DND-41 (cell line): Measurements from ENCODE around the gene SPOCD1.

Source experiments
- ATAC-seq: fragments of 200-7000 bp; cut with Tn5 transposase; 3 replicates; pipeline ENCODE4 v1.9.1; 2021; ENCODE audit warnings: low read depth; ENCODE audit not compliant: insufficient read depth
- DNase-seq: peaks from one replicate; pipeline ENCODE4 v3.0.0-alpha.2; 2020
- H2AFZ ChIP-seq: 2 replicates; pipeline ENCODE4 v1.6.0; 2012; ENCODE audit warnings: low read depth, low read length
- H3K27ac ChIP-seq: 2 replicates; pipeline ENCODE4 v1.5.1; 2012; ENCODE audit warnings: low read length, inconsistent platforms
- H3K27me3 ChIP-seq: fragments of 200-600 bp; sonication (generic); 2 replicates; pipeline ENCODE4 v1.6.0; 2012; ENCODE audit warnings: low read length, mild to moderate bottlenecking, inconsistent platforms; ENCODE audit not compliant: insufficient read depth, poor library complexity
- H3K36me3 ChIP-seq: 2 replicates; pipeline ENCODE4 v1.5.1; 2012; ENCODE audit warnings: low read length, inconsistent platforms; ENCODE audit not compliant: insufficient read depth
- H3K4me1 ChIP-seq: 2 replicates; pipeline ENCODE4 v1.5.1; 2012; ENCODE audit warnings: mild to moderate bottlenecking, low read length; ENCODE audit not compliant: insufficient read depth
- H3K4me2 ChIP-seq: 2 replicates; pipeline ENCODE4 v1.6.0; 2012; ENCODE audit warnings: mild to moderate bottlenecking, moderate library complexity, low read length, inconsistent platforms; ENCODE audit not compliant: insufficient read depth
- H3K4me3 ChIP-seq, 2 experiments: fragments of 200-600 bp in 1 of 2; shearing (Covaris generic) in 1 of 2; 2 replicates each; pipeline ENCODE4 v1.5.1; 2012 to 2016; ENCODE audit warnings: inconsistent platforms in 2 of 2, low read length in 2 of 2, mild to moderate bottlenecking in 2 of 2, low read depth in 1 of 2, moderate library complexity in 1 of 2
- H3K79me2 ChIP-seq: 2 replicates; pipeline ENCODE4 v1.6.0; 2012; ENCODE audit warnings: low read length, inconsistent platforms; ENCODE audit not compliant: insufficient read depth
- H3K9ac ChIP-seq: 2 replicates; pipeline ENCODE4 v1.6.0; 2012; ENCODE audit warnings: low read depth, mild to moderate bottlenecking, inconsistent platforms, low read length, moderate library complexity
- H3K9me3 ChIP-seq: 2 replicates; pipeline ENCODE4 v1.5.1; 2012; ENCODE audit warnings: low read length, moderate library complexity, mild to moderate bottlenecking, inconsistent platforms; ENCODE audit not compliant: insufficient read depth, severe bottlenecking
- H4K20me1 ChIP-seq: 2 replicates; pipeline ENCODE4 v1.6.0; 2012; ENCODE audit warnings: low read length; ENCODE audit not compliant: insufficient read depth
- CTCF ChIP-seq: IDR thresholded peaks from 2 replicates; pipeline ENCODE4 v1.5.1; 2012; ENCODE audit warnings: borderline replicate concordance, low read length, moderate library complexity, mild to moderate bottlenecking; ENCODE audit not compliant: poor library complexity, severe bottlenecking; ENCODE audit errors: extremely low read depth
- EZH2 ChIP-seq: IDR thresholded peaks from 3 replicates; pipeline ENCODE4 v1.6.1; 2012; ENCODE audit warnings: borderline replicate concordance, low read depth, mild to moderate bottlenecking, moderate library complexity, low read length, inconsistent platforms; ENCODE audit not compliant: severe bottlenecking

SPOCD1 gene

GRCh38 chr1:31795801-31796621 lies 19.8 kb downstream of the SPOCD1 start:
- no peak overlapping the region for H3K27ac ChIP-seq
- H4K20me1 ChIP-seq = no peaks in the 10 kb centered on the region
- H3K4me1 ChIP-seq = no peaks in the 10 kb centered on the region; the same call in 1 of the 2 replicates
- no peak overlapping the region for H2AFZ ChIP-seq
- DNase-seq (no peak), ATAC-seq (no peak)
- no peaks in the 10 kb centered on the region for H3K27me3 ChIP-seq
- no peaks in the 10 kb centered on the region for H3K79me2 ChIP-seq
- no peaks in the 10 kb centered on the region for H3K9me3 ChIP-seq
- H3K4me3 ChIP-seq = no peak overlapping the region
- no peak overlapping the region for H3K9ac ChIP-seq
- no peak overlapping the region for H3K4me2 ChIP-seq
- H3K36me3 ChIP-seq = no peaks in the 10 kb centered on the region
- no peak for TF ChIP-seq CTCF
- TF ChIP-seq EZH2 = no peak

- DNase-seq = no peak
- H3K79me2 ChIP-seq = no peaks in the 10 kb centered on the region
- H3K36me3 ChIP-seq = no peaks in the 10 kb centered on the region
- H3K4me3 ChIP-seq = no peak overlapping the region
- H4K20me1 ChIP-seq = no peaks in the 10 kb centered on the region
- no peaks in the 10 kb centered on the region for H3K9me3 ChIP-seq
- H3K4me1 ChIP-seq = no peaks in the 10 kb centered on the region; the same call in 1 of the 2 replicates
- ATAC-seq = no peak
- no peak overlapping the region for H3K4me2 ChIP-seq
- TF ChIP-seq CTCF (no peak), EZH2 (no peak)
- no peaks in the 10 kb centered on the region for H3K27me3 ChIP-seq
- H3K9ac ChIP-seq = no peak overlapping the region
- no peak overlapping the region for H3K27ac ChIP-seq
- no peak overlapping the region for H2AFZ ChIP-seq
Measured at GRCh38 chr1:31795096-31795675, 20.6 kb downstream of the SPOCD1 start.

- no peak for ATAC-seq
- Histone ChIP-seq H3K9ac (no peak overlapping the region), H3K27me3 (no peaks in the 10 kb centered on the region)
Measured at GRCh38 chr1:31793586-31794285, 22.1 kb downstream of the SPOCD1 start.

More at GRCh38 chr1:31793586-31794285, 22.1 kb downstream of the SPOCD1 start:
- H3K27ac ChIP-seq = no peak overlapping the region; the same call in 1 of the 2 replicates
- no peak overlapping the region for H2AFZ ChIP-seq
- no peaks in the 10 kb centered on the region for H4K20me1 ChIP-seq
- H3K79me2 ChIP-seq = no peaks in the 10 kb centered on the region
- peaks cover 9% of the 10 kb centered on the region for H3K4me1 ChIP-seq
- TF ChIP-seq EZH2 = no peak
- no peak for TF ChIP-seq CTCF
- H3K36me3 ChIP-seq = no peaks in the 10 kb centered on the region
- no peak for DNase-seq
- H3K4me3 ChIP-seq = no peak overlapping the region
- no peak overlapping the region for H3K4me2 ChIP-seq
- no peaks in the 10 kb centered on the region for H3K9me3 ChIP-seq
